ENCODE measurements around the gene PCGF5.

DNA sequence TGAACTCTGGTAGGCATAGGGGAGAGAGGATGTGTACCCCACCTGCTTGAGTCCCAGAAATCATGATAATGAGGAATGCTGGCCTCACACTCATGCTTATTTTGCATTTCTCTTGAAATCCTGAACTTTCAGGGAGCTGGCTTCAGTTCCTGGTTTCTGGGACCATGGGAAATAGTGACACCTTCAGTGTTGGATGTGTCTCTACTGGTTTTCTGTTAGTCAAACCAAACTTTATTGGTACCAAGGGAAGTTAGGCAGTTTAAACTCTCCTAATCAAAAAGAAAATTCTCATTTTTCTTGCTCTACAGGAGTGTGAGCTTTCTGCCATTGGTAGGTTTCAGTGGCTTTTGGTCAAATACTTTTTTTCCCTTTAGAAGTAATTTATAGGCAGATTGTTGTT lies 11.8 kb upstream of the PCGF5 start:
- TF ChIP-seq, protein P1, sequence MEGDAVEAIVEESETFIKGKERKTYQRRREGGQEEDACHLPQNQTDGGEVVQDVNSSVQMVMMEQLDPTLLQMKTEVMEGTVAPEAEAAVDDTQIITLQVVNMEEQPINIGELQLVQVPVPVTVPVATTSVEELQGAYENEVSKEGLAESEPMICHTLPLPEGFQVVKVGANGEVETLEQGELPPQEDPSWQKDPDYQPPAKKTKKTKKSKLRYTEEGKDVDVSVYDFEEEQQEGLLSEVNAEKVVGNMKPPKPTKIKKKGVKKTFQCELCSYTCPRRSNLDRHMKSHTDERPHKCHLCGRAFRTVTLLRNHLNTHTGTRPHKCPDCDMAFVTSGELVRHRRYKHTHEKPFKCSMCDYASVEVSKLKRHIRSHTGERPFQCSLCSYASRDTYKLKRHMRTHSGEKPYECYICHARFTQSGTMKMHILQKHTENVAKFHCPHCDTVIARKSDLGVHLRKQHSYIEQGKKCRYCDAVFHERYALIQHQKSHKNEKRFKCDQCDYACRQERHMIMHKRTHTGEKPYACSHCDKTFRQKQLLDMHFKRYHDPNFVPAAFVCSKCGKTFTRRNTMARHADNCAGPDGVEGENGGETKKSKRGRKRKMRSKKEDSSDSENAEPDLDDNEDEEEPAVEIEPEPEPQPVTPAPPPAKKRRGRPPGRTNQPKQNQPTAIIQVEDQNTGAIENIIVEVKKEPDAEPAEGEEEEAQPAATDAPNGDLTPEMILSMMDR (IDR thresholded peaks at IDR 0.05) = no peak
- TF ChIP-seq POLR2A (IDR thresholded peaks at IDR 0.05) = no peak
